ENCODE measurements around the gene MASTL.

Gene MASTL

GRCh38 chr10:27190508-27190907 is 35.4 kb downstream of the MASTL start:
- no peak for TF ChIP-seq GATA3 (IDR thresholded peaks at IDR 0.05; ENCODE audit: low read depth, low read length)
- no peak for TF ChIP-seq GATA2 (IDR thresholded peaks at IDR 0.05; ENCODE audit: low read depth, low read length)

GRCh38 chr10:27192284-27192683 is 37.1 kb downstream of the MASTL start:
- TF ChIP-seq GATA2 (IDR thresholded peaks at IDR 0.05; ENCODE audit: low read depth, low read length) = no peak
- no peak for TF ChIP-seq GATA3 (IDR thresholded peaks at IDR 0.05; ENCODE audit: low read depth, low read length)

- no peak for TF ChIP-seq GATA3 (IDR thresholded peaks at IDR 0.05; ENCODE audit: low read depth, low read length)
- no peak for TF ChIP-seq GATA2 (IDR thresholded peaks at IDR 0.05; ENCODE audit: low read depth, low read length)
Measured at GRCh38 chr10:27197980-27198620, 42.9 kb downstream of the MASTL start.

- no peak for TF ChIP-seq GATA3 (IDR thresholded peaks at IDR 0.05; ENCODE audit: low read depth, low read length)
- no peak for TF ChIP-seq GATA2 (IDR thresholded peaks at IDR 0.05; ENCODE audit: low read depth, low read length)
Measured at GRCh38 chr10:27203806-27204205, 48.7 kb downstream of the MASTL start.

GRCh38 chr10:27207350-27207749 is 52.2 kb downstream of the MASTL start:
- TF ChIP-seq GATA3 (IDR thresholded peaks at IDR 0.05; ENCODE audit: low read depth, low read length) = no peak
- no peak for TF ChIP-seq GATA2 (IDR thresholded peaks at IDR 0.05; ENCODE audit: low read depth, low read length)

GRCh38 chr10:27223964-27224363 is 68.8 kb downstream of the MASTL start:
- TF ChIP-seq GATA3 (IDR thresholded peaks at IDR 0.05; ENCODE audit: low read depth, low read length) = no peak
- no peak for TF ChIP-seq GATA2 (IDR thresholded peaks at IDR 0.05; ENCODE audit: low read depth, low read length)

GRCh38 chr10:27225011-27225590 is 69.9 kb downstream of the MASTL start:
- TF ChIP-seq GATA3 (IDR thresholded peaks at IDR 0.05; ENCODE audit: low read depth, low read length) = no peak
- no peak for TF ChIP-seq GATA2 (IDR thresholded peaks at IDR 0.05; ENCODE audit: low read depth, low read length)

- TF ChIP-seq GATA3 (IDR thresholded peaks at IDR 0.05; ENCODE audit: low read depth, low read length) (no peak), GATA2 (IDR thresholded peaks at IDR 0.05; ENCODE audit: low read depth, low read length) (no peak)
Measured at GRCh38 chr10:27225642-27226257, 70.6 kb downstream of the MASTL start.

GRCh38 chr10:27230022-27230421 is 74.9 kb downstream of the MASTL start:
- TF ChIP-seq GATA2 (IDR thresholded peaks at IDR 0.05; ENCODE audit: low read depth, low read length) = no peak
- no peak for TF ChIP-seq GATA3 (IDR thresholded peaks at IDR 0.05; ENCODE audit: low read depth, low read length)

GRCh38 chr10:27235706-27236105 is 80.6 kb downstream of the MASTL start:
- no peak for TF ChIP-seq GATA3 (IDR thresholded peaks at IDR 0.05; ENCODE audit: low read depth, low read length)
- TF ChIP-seq GATA2 (IDR thresholded peaks at IDR 0.05; ENCODE audit: low read depth, low read length) = no peak
